ENCODE data around the gene ADARB2.

Gene ADARB2

GRCh38 chr10:1137499-1138163 lies 599.7 kb downstream of the ADARB2 start:
- Histone ChIP-seq H3K27ac (no peak overlapping the region), H3K4me3 (no peak overlapping the region)

GRCh38 chr10:1136268-1136667 lies 601.1 kb downstream of the ADARB2 start:
- no peak overlapping the region for H3K4me3 ChIP-seq
- no peak overlapping the region for H3K27ac ChIP-seq

GRCh38 chr10:1134156-1134555 lies 603.2 kb downstream of the ADARB2 start:
- Histone ChIP-seq H3K4me3 (no peak overlapping the region), H3K27ac (no peak overlapping the region)

- H3K4me3 ChIP-seq, result no peak overlapping the region
- H3K27ac ChIP-seq, result no peak overlapping the region
Observed at GRCh38 chr10:1133495-1134045, 603.8 kb downstream of the ADARB2 start.

- Histone ChIP-seq H3K27ac (no peak overlapping the region), H3K4me3 (no peak overlapping the region)
Observed at GRCh38 chr10:1132584-1132983, 604.7 kb downstream of the ADARB2 start.

- H3K4me3 ChIP-seq, result no peak overlapping the region
- no peak overlapping the region for H3K27ac ChIP-seq
Observed at GRCh38 chr10:1130995-1131790, 606.1 kb downstream of the ADARB2 start.

GRCh38 chr10:1130226-1130625 lies 607.1 kb downstream of the ADARB2 start:
- no peak overlapping the region for H3K27ac ChIP-seq
- no peak overlapping the region for H3K4me3 ChIP-seq

GRCh38 chr10:1128649-1129048 lies 608.7 kb downstream of the ADARB2 start:
- H3K4me3 ChIP-seq, result no peak overlapping the region
- H3K27ac ChIP-seq, result no peak overlapping the region

- H3K4me3 ChIP-seq, result no peak overlapping the region
- no peak overlapping the region for H3K27ac ChIP-seq
Observed at GRCh38 chr10:1128115-1128514, 609.2 kb downstream of the ADARB2 start.

GRCh38 chr10:1127629-1128028 lies 609.7 kb downstream of the ADARB2 start:
- Histone ChIP-seq H3K4me3 (no peak overlapping the region), H3K27ac (no peak overlapping the region)
